NB4 (cell line): ENCODE results near the gene BANP.
"Not testable (repeated sequence)": the region's sequence is repeated elsewhere in the genome, so short reads cannot be mapped to it uniquely, and the experiment has no call there.

Source experiments
- DNase-seq: peaks from one replicate; pipeline ENCODE4 v3.0.0; 2010; ENCODE audit warnings: low read depth
- H3K4me3 ChIP-seq: one replicate; pipeline ENCODE4 v1.5.1; 2011; ENCODE audit warnings: mild to moderate bottlenecking, low read depth, low read length, moderate library complexity
- CTCF ChIP-seq: IDR thresholded peaks from one replicate; pipeline ENCODE4 v1.5.1; 2012; ENCODE audit warnings: low read depth, low read length
- MYC ChIP-seq: IDR thresholded peaks from 2 replicates; pipeline ENCODE4 v1.6.1; 2011; ENCODE audit warnings: low read depth, low read length
- POLR2A ChIP-seq: IDR thresholded peaks from 2 replicates; pipeline ENCODE4 v1.6.1; 2011; ENCODE audit warnings: mild to moderate bottlenecking; ENCODE audit not compliant: insufficient read length; ENCODE audit errors: extremely low read depth
- TF ChIP-seq, protein P1 (sequence below): IDR thresholded peaks from 2 replicates; pipeline ENCODE4 v1.6.1; 2011; ENCODE audit warnings: low read depth, low read length

BANP gene

GRCh38 chr16:88116121-88116520, 164.9 kb downstream of the BANP start:
- H3K4me3 ChIP-seq: no peak overlapping the region
- TF ChIP-seq CTCF (no peak), MYC (no peak), POLR2A (no peak)
- TF ChIP-seq, protein P1, sequence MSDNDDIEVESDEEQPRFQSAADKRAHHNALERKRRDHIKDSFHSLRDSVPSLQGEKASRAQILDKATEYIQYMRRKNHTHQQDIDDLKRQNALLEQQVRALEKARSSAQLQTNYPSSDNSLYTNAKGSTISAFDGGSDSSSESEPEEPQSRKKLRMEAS: no peak
- no peak for DNase-seq

GRCh38 chr16:88117476-88117868, 166.2 kb downstream of the BANP start:
- TF ChIP-seq MYC: no peak

GRCh38 chr16:88118376-88118775, 167.1 kb downstream of the BANP start:
- no peak overlapping the region for H3K4me3 ChIP-seq
- no peak for DNase-seq
- TF ChIP-seq CTCF (no peak), POLR2A (no peak), MYC (no peak)
- TF ChIP-seq, protein P1: no peak

More at GRCh38 chr16:88117476-88117868, 166.2 kb downstream of the BANP start:
- no peak overlapping the region for H3K4me3 ChIP-seq
- DNase-seq: no peak

- peak overlapping the region; percentile 3 for H3K4me3 ChIP-seq
- DNase-seq: peak; percentile 82
- TF ChIP-seq, protein P1: 0 out of 2 replicates have a peak, but pooled peaks have one; percentile 22
Observed at GRCh38 chr16:88118852-88119741, 167.9 kb downstream of the BANP start.

- H3K4me3 ChIP-seq, DNase-seq: not testable (repeated sequence)
Observed at GRCh38 chr16:88119881-88120751, 168.9 kb downstream of the BANP start.

DNA sequence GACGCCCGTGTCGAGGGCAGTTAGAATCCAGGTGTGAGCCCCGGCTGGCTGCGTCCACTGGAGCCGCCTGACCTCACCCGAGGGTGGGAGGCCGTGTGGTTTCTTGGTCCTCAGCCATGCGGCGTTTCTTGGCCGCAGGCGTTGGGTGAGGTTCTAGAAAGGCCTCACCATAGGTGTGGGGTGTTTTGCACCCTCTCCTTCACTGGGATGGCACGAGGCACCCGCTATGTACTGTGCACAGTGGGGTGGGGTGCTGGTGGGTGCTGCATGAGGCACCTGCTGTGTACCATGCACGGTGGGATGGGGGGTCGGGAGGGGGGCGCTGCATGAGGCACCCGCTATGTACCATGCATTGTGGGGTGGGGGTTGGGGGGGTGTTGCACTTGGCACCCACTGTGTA, 169.6 kb downstream of the BANP start:
- DNase-seq: no peak
- TF ChIP-seq CTCF (no peak), POLR2A (no peak), MYC (no peak)
- TF ChIP-seq, protein P1: no peak
- no peak overlapping the region for H3K4me3 ChIP-seq

DNA sequence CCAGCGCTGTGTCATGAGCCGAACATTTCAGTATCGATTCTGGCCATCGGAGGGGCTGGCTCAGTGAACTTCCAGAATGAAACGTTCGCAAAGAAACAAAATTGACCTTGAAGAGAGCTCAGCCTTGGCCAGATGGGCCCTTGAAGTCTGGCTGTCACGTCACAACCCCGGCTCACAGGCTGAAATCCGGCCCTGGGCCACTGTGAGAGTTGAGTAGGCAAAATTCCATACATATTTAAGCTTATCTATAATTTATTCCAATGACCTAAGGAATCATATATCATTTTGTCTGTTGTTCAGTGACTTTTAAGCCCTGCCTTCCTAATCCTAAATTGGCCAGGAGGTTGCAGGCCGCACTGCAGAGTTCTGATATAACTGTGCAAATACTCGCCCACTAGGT, 170.2 kb downstream of the BANP start:
- DNase-seq, H3K4me3 ChIP-seq: not testable (repeated sequence)
